Measurements from ENCODE around the gene FOXP1.

GRCh38 chr3:71330909-71331308 is 252.6 kb downstream of the FOXP1 start:
- TF ChIP-seq, protein P1, sequence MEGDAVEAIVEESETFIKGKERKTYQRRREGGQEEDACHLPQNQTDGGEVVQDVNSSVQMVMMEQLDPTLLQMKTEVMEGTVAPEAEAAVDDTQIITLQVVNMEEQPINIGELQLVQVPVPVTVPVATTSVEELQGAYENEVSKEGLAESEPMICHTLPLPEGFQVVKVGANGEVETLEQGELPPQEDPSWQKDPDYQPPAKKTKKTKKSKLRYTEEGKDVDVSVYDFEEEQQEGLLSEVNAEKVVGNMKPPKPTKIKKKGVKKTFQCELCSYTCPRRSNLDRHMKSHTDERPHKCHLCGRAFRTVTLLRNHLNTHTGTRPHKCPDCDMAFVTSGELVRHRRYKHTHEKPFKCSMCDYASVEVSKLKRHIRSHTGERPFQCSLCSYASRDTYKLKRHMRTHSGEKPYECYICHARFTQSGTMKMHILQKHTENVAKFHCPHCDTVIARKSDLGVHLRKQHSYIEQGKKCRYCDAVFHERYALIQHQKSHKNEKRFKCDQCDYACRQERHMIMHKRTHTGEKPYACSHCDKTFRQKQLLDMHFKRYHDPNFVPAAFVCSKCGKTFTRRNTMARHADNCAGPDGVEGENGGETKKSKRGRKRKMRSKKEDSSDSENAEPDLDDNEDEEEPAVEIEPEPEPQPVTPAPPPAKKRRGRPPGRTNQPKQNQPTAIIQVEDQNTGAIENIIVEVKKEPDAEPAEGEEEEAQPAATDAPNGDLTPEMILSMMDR (IDR thresholded peaks at IDR 0.05; ENCODE audit: poor library complexity, severe bottlenecking): no peak
- TF ChIP-seq EZH2 (IDR thresholded peaks at IDR 0.05; ENCODE audit: borderline replicate concordance, insufficient read depth, low read length, poor library complexity, severe bottlenecking) (no peak), TAF1 (IDR thresholded peaks at IDR 0.05; ENCODE audit: low read depth) (no peak), SMC3 (conservative IDR thresholded peaks at IDR 0.05; ENCODE audit: poor library complexity) (no peak), EP300 (conservative IDR thresholded peaks at IDR 0.05; ENCODE audit: poor library complexity, severe bottlenecking) (no peak), POLR2AphosphoS5 (IDR thresholded peaks at IDR 0.05) (no peak), RAD21 (conservative IDR thresholded peaks at IDR 0.05) (no peak)
- TF ChIP-seq, protein P2, sequence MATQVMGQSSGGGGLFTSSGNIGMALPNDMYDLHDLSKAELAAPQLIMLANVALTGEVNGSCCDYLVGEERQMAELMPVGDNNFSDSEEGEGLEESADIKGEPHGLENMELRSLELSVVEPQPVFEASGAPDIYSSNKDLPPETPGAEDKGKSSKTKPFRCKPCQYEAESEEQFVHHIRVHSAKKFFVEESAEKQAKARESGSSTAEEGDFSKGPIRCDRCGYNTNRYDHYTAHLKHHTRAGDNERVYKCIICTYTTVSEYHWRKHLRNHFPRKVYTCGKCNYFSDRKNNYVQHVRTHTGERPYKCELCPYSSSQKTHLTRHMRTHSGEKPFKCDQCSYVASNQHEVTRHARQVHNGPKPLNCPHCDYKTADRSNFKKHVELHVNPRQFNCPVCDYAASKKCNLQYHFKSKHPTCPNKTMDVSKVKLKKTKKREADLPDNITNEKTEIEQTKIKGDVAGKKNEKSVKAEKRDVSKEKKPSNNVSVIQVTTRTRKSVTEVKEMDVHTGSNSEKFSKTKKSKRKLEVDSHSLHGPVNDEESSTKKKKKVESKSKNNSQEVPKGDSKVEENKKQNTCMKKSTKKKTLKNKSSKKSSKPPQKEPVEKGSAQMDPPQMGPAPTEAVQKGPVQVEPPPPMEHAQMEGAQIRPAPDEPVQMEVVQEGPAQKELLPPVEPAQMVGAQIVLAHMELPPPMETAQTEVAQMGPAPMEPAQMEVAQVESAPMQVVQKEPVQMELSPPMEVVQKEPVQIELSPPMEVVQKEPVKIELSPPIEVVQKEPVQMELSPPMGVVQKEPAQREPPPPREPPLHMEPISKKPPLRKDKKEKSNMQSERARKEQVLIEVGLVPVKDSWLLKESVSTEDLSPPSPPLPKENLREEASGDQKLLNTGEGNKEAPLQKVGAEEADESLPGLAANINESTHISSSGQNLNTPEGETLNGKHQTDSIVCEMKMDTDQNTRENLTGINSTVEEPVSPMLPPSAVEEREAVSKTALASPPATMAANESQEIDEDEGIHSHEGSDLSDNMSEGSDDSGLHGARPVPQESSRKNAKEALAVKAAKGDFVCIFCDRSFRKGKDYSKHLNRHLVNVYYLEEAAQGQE (IDR thresholded peaks at IDR 0.05; ENCODE audit: borderline replicate concordance): no peak
